ENCODE data around the gene IFITM1.
A peak's percentile ranks its signal among the peaks of the same experiment; 100 is the strongest.

The IFITM1 gene

GRCh38 chr11:313787-314553, at the start of gene IFITM1:
IFITM1 (plus strand) TSS chr11:314040; CDS start chr11:314171, 131 bp downstream.
- H3K4me3 ChIP-seq (ENCODE audit: low read depth, low read length) = peak within 1 kb of the TSS; percentile 93

GRCh38 chr11:266676-267439, 47.0 kb upstream of the IFITM1 start:
- no peak for TF ChIP-seq CTCF (IDR thresholded peaks at IDR 0.05; ENCODE audit: borderline replicate concordance, insufficient read depth, low read depth, low read length)
- no peak overlapping the region for H3K4me3 ChIP-seq (ENCODE audit: low read depth, low read length)

More at GRCh38 chr11:313787-314553, at the start of gene IFITM1:
- 0 out of 2 replicates have a peak, but pooled peaks have one; percentile 4 for TF ChIP-seq CTCF (IDR thresholded peaks at IDR 0.05; ENCODE audit: borderline replicate concordance, insufficient read depth, low read depth, low read length)

- TF ChIP-seq CTCF (IDR thresholded peaks at IDR 0.05; ENCODE audit: borderline replicate concordance, insufficient read depth, low read depth, low read length) = no peak
- peak overlapping the region; percentile 45 for H3K4me3 ChIP-seq (ENCODE audit: low read depth, low read length)
Measured at GRCh38 chr11:267491-267994, 46.3 kb upstream of the IFITM1 start.

- peak overlapping the region; percentile 30 for H3K4me3 ChIP-seq (ENCODE audit: low read depth, low read length)
Measured at GRCh38 chr11:268716-269145, 45.1 kb upstream of the IFITM1 start.

- TF ChIP-seq CTCF (IDR thresholded peaks at IDR 0.05; ENCODE audit: borderline replicate concordance, insufficient read depth, low read depth, low read length) = no peak
- H3K4me3 ChIP-seq (ENCODE audit: low read depth, low read length) = peak overlapping the region; percentile 30
Measured at GRCh38 chr11:269146-269890, 44.5 kb upstream of the IFITM1 start.

GRCh38 chr11:270451-271318, 43.2 kb upstream of the IFITM1 start:
- no peak overlapping the region for H3K4me3 ChIP-seq (ENCODE audit: low read depth, low read length)
- TF ChIP-seq CTCF (IDR thresholded peaks at IDR 0.05; ENCODE audit: borderline replicate concordance, insufficient read depth, low read depth, low read length) = no peak

Measured in GM12875 (cell line).